Measurements from ENCODE around the gene RHBDD1.

RHBDD1 gene

GRCh38 chr2:227029426-227030105, 193.7 kb downstream of the RHBDD1 start:
- H3K27ac Mint-ChIP-seq: no peak overlapping the region
- H3K36me3 Mint-ChIP-seq: no peaks in the 10 kb centered on the region
- H3K27me3 Mint-ChIP-seq: peaks cover 2% of the 10 kb centered on the region
- H3K4me3 Mint-ChIP-seq: no peak overlapping the region
- no peaks in the 10 kb centered on the region for H3K9me3 Mint-ChIP-seq
- H3K4me1 Mint-ChIP-seq: no peaks in the 10 kb centered on the region

- H3K27ac Mint-ChIP-seq: no peak overlapping the region
- H3K9me3 Mint-ChIP-seq: no peaks in the 10 kb centered on the region
- peaks cover 8% of the 10 kb centered on the region for H3K27me3 Mint-ChIP-seq
- H3K36me3 Mint-ChIP-seq: no peaks in the 10 kb centered on the region
- no peaks in the 10 kb centered on the region for H3K4me1 Mint-ChIP-seq
- no peak overlapping the region for H3K4me3 Mint-ChIP-seq
Measured at GRCh38 chr2:227030789-227031188, 194.9 kb downstream of the RHBDD1 start.

- Mint-ChIP-seq H3K9me3 (no peaks in the 10 kb centered on the region), H3K27me3 (peaks cover 9% of the 10 kb centered on the region), H3K36me3 (no peaks in the 10 kb centered on the region), H3K4me3 (no peak overlapping the region), H3K27ac (no peak overlapping the region), H3K4me1 (no peaks in the 10 kb centered on the region)
Measured at GRCh38 chr2:227031379-227031778, 195.5 kb downstream of the RHBDD1 start.

- H3K9me3 Mint-ChIP-seq: no peaks in the 10 kb centered on the region
- H3K4me3 Mint-ChIP-seq: no peak overlapping the region
- no peak overlapping the region for H3K27ac Mint-ChIP-seq
- no peaks in the 10 kb centered on the region for H3K4me1 Mint-ChIP-seq
- peaks cover 14% of the 10 kb centered on the region for H3K27me3 Mint-ChIP-seq
- no peaks in the 10 kb centered on the region for H3K36me3 Mint-ChIP-seq
Measured at GRCh38 chr2:227033471-227034148, 197.8 kb downstream of the RHBDD1 start.

- H3K4me3 Mint-ChIP-seq: no peak overlapping the region
- H3K27me3 Mint-ChIP-seq: peaks cover 17% of the 10 kb centered on the region
Measured at GRCh38 chr2:227035711-227036367, 200.0 kb downstream of the RHBDD1 start.

GRCh38 chr2:227036527-227036926, 200.7 kb downstream of the RHBDD1 start:
- Mint-ChIP-seq H3K9me3 (no peaks in the 10 kb centered on the region), H3K4me1 (no peaks in the 10 kb centered on the region), H3K4me3 (no peak overlapping the region), H3K36me3 (no peaks in the 10 kb centered on the region), H3K27me3 (peaks cover 17% of the 10 kb centered on the region), H3K27ac (no peak overlapping the region)

More at GRCh38 chr2:227035711-227036367, 200.0 kb downstream of the RHBDD1 start:
- no peaks in the 10 kb centered on the region for H3K36me3 Mint-ChIP-seq
- H3K4me1 Mint-ChIP-seq: no peaks in the 10 kb centered on the region
- no peaks in the 10 kb centered on the region for H3K9me3 Mint-ChIP-seq
- H3K27ac Mint-ChIP-seq: no peak overlapping the region

GRCh38 chr2:227038550-227039189, 202.8 kb downstream of the RHBDD1 start:
- Mint-ChIP-seq H3K9me3 (no peaks in the 10 kb centered on the region), H3K4me3 (no peak overlapping the region), H3K27ac (no peak overlapping the region), H3K27me3 (peaks cover 17% of the 10 kb centered on the region), H3K4me1 (no peaks in the 10 kb centered on the region), H3K36me3 (no peaks in the 10 kb centered on the region)

- Mint-ChIP-seq H3K36me3 (no peaks in the 10 kb centered on the region), H3K9me3 (no peaks in the 10 kb centered on the region), H3K4me1 (no peaks in the 10 kb centered on the region), H3K27me3 (peaks cover 5% of the 10 kb centered on the region), H3K27ac (no peak overlapping the region), H3K4me3 (no peak overlapping the region)
Measured at GRCh38 chr2:227043981-227044380, 208.1 kb downstream of the RHBDD1 start.
